ENCODE data around the gene ADAM12.

DNA sequence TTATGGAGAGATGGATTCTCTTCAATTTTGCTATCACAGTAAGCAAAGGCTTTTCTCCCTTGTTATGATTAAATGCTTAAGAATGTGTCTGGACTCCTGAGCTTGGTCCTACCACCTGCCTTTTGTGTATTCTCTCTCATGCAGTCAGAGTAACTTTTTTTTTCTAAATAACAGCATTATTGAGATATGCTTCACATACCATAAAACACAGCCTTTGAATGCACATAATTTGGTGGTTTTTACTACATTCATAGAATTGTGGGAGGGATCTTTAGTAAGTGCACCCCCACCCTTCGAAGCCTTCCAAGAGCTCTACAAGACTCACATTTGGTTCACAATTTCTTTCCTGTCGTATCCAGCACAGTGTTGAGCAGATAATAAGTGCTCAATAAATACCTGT lies 175.5 kb downstream of the ADAM12 start:
- TF ChIP-seq, protein P1, sequence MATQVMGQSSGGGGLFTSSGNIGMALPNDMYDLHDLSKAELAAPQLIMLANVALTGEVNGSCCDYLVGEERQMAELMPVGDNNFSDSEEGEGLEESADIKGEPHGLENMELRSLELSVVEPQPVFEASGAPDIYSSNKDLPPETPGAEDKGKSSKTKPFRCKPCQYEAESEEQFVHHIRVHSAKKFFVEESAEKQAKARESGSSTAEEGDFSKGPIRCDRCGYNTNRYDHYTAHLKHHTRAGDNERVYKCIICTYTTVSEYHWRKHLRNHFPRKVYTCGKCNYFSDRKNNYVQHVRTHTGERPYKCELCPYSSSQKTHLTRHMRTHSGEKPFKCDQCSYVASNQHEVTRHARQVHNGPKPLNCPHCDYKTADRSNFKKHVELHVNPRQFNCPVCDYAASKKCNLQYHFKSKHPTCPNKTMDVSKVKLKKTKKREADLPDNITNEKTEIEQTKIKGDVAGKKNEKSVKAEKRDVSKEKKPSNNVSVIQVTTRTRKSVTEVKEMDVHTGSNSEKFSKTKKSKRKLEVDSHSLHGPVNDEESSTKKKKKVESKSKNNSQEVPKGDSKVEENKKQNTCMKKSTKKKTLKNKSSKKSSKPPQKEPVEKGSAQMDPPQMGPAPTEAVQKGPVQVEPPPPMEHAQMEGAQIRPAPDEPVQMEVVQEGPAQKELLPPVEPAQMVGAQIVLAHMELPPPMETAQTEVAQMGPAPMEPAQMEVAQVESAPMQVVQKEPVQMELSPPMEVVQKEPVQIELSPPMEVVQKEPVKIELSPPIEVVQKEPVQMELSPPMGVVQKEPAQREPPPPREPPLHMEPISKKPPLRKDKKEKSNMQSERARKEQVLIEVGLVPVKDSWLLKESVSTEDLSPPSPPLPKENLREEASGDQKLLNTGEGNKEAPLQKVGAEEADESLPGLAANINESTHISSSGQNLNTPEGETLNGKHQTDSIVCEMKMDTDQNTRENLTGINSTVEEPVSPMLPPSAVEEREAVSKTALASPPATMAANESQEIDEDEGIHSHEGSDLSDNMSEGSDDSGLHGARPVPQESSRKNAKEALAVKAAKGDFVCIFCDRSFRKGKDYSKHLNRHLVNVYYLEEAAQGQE (IDR thresholded peaks at IDR 0.05; ENCODE audit: low read depth), result no peak
- TF ChIP-seq, protein P2, sequence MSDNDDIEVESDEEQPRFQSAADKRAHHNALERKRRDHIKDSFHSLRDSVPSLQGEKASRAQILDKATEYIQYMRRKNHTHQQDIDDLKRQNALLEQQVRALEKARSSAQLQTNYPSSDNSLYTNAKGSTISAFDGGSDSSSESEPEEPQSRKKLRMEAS (IDR thresholded peaks at IDR 0.05), result no peak
- no peak for TF ChIP-seq YY1 (IDR thresholded peaks at IDR 0.05; ENCODE audit: low read depth)
- no peak for TF ChIP-seq RAD21 (IDR thresholded peaks at IDR 0.05; ENCODE audit: low read depth)
- no peak for TF ChIP-seq NFIC (IDR thresholded peaks at IDR 0.05)
